Peyer's patch (tissue), 4 donors: ENCODE measurements around the gene ITGA2B. TPM values are rescaled to one million over a fixed set of nuclear protein-coding genes. Genes with fewer than 3 reads are reported as not detected.

Experiments
- DNase-seq, 3 donors: peaks; one replicate each; pipeline ENCODE4 v3.0.0-alpha.2; 2017 to 2019
- H3K27ac ChIP-seq, 4 donors: fragments of 200-600 bp; sonication (generic); one replicate each; pipeline ENCODE4 v1.5.1; 2016 to 2019
- H3K27me3 ChIP-seq, 2 donors: fragments of 200-600 bp; sonication (generic); one replicate each; pipeline ENCODE4 v1.5.1; 2019
- H3K36me3 ChIP-seq, 3 donors: fragments of 200-600 bp; sonication (generic); one replicate each; pipeline ENCODE4 v1.5.1; 2016 to 2019
- H3K4me1 ChIP-seq, 4 donors: fragments of 200-600 bp; sonication (generic); one replicate each; pipeline ENCODE4 v1.5.1; 2016 to 2019
- H3K4me3 ChIP-seq, 4 donors: fragments of 200-600 bp; sonication (generic); 1 replicate in 3 of 4; 2 replicates in 1 of 4; pipeline ENCODE4 v1.5.1; 2016 to 2019; ENCODE audit warnings: mild to moderate bottlenecking in 1 of 4
- H3K9me3 ChIP-seq, 4 donors: fragments of 200-600 bp; sonication (generic); one replicate each; pipeline ENCODE4 v1.5.1; 2016 to 2019; ENCODE audit warnings: mild to moderate bottlenecking in 1 of 4
- CTCF ChIP-seq, 6 experiments: fragments of 450-650 bp in 4 of 6; fragments of 200-600 bp in 2 of 6; sonication (generic) in 1 of 6; IDR thresholded peaks; one replicate each; pipeline ENCODE4 v1.5.1; 2017 to 2019; ENCODE audit warnings: antibody characterized with exemption in 6 of 6, mild to moderate bottlenecking in 3 of 6, moderate library complexity in 1 of 6
- POLR2A ChIP-seq, 2 donors: fragments of 450-650 bp; IDR thresholded peaks; one replicate each; pipeline ENCODE4 v1.5.1; 2017; ENCODE audit warnings: antibody characterized with exemption in 2 of 2, mild to moderate bottlenecking in 2 of 2, moderate library complexity in 2 of 2
- total RNA-seq, 4 donors: library from RNA; depleted of rRNA; stranded (reverse); fragments of >200 nt; gene quantifications; one replicate each; pipeline ENCODE4 v1.1.0, GENCODE V29; 2016

The ITGA2B gene
- total RNA-seq, 4 donors from 2014 or later: 2.5 TPM; not detected in 3

- Histone ChIP-seq H3K4me3 (no peak overlapping the region), H3K4me1 (peaks cover 0 to 18% (median 8%) of the 10 kb centered on the region in 4 donors), H3K27me3 (no peaks in the 10 kb centered on the region), H3K36me3 (no peaks in the 10 kb centered on the region), H3K27ac (no peak overlapping the region), H3K9me3 (no peaks in the 10 kb centered on the region)
- TF ChIP-seq POLR2A (IDR thresholded peaks at IDR 0.05) (no peak), CTCF (IDR thresholded peaks at IDR 0.05) (no peak)
- no peak for DNase-seq
These were observed 5.6 kb downstream of the ITGA2B start for GRCh38 chr17:44383861-44384260.

- Histone ChIP-seq H3K27me3 (no peaks in the 10 kb centered on the region), H3K4me1 (peaks cover 0 to 18% (median 8%) of the 10 kb centered on the region in 4 donors), H3K9me3 (no peaks in the 10 kb centered on the region), H3K36me3 (no peaks in the 10 kb centered on the region), H3K27ac (no peak overlapping the region), H3K4me3 (no peak overlapping the region)
- no peak for DNase-seq
- TF ChIP-seq POLR2A (IDR thresholded peaks at IDR 0.05) (no peak), CTCF (IDR thresholded peaks at IDR 0.05) (no peak)
These were observed 6.1 kb downstream of the ITGA2B start for GRCh38 chr17:44383363-44383762.

GRCh38 chr17:44382917-44383316 is 6.5 kb downstream of the ITGA2B start:
- H3K27ac ChIP-seq: no peak overlapping the region
- H3K4me3 ChIP-seq: no peak overlapping the region
- H3K36me3 ChIP-seq: no peaks in the 10 kb centered on the region
- no peak for DNase-seq
- H3K27me3 ChIP-seq: no peaks in the 10 kb centered on the region
- no peaks in the 10 kb centered on the region for H3K9me3 ChIP-seq
- TF ChIP-seq CTCF (IDR thresholded peaks at IDR 0.05) (no peak), POLR2A (IDR thresholded peaks at IDR 0.05) (no peak)
- peaks cover 0 to 18% (median 8%) of the 10 kb centered on the region in 4 donors for H3K4me1 ChIP-seq

- H3K27ac ChIP-seq: no peak overlapping the region
- no peak for DNase-seq
- H3K4me3 ChIP-seq: no peak overlapping the region
- H3K27me3 ChIP-seq: no peaks in the 10 kb centered on the region
- no peak for TF ChIP-seq POLR2A (IDR thresholded peaks at IDR 0.05)
- no peak for TF ChIP-seq CTCF (IDR thresholded peaks at IDR 0.05)
- H3K4me1 ChIP-seq: peaks cover 0 to 18% (median 8%) of the 10 kb centered on the region in 4 donors
- no peaks in the 10 kb centered on the region for H3K36me3 ChIP-seq
- no peaks in the 10 kb centered on the region for H3K9me3 ChIP-seq
These were observed 7.6 kb downstream of the ITGA2B start for GRCh38 chr17:44381810-44382305.

GRCh38 chr17:44380767-44381166 is 8.7 kb downstream of the ITGA2B start:
- DNase-seq: no peak
- H3K27ac ChIP-seq: no peak overlapping the region
- no peaks in the 10 kb centered on the region for H3K9me3 ChIP-seq
- TF ChIP-seq POLR2A (IDR thresholded peaks at IDR 0.05): no peak
- no peak for TF ChIP-seq CTCF (IDR thresholded peaks at IDR 0.05)
- H3K27me3 ChIP-seq: no peaks in the 10 kb centered on the region
- no peak overlapping the region for H3K4me3 ChIP-seq
- no peaks in the 10 kb centered on the region for H3K36me3 ChIP-seq
- peaks cover 0 to 14% (median 5%) of the 10 kb centered on the region in 4 donors for H3K4me1 ChIP-seq

- no peak overlapping the region for H3K4me3 ChIP-seq
- H3K9me3 ChIP-seq: no peaks in the 10 kb centered on the region
- H3K27me3 ChIP-seq: no peaks in the 10 kb centered on the region
- H3K27ac ChIP-seq: no peak overlapping the region
- peaks cover 0 to 7% (median 0%) of the 10 kb centered on the region in 4 donors for H3K4me1 ChIP-seq
- no peaks in the 10 kb centered on the region for H3K36me3 ChIP-seq
- TF ChIP-seq CTCF (IDR thresholded peaks at IDR 0.05) (no peak), POLR2A (IDR thresholded peaks at IDR 0.05) (no peak)
- no peak for DNase-seq
These were observed 9.6 kb downstream of the ITGA2B start for GRCh38 chr17:44379887-44380286.
